Activated naive CD4-positive, alpha-beta T cell treated with anti-CD3 and anti-CD28 coated beads for 36 hours (primary cell): ENCODE data around the gene JHY. TPM values are rescaled to one million over a fixed set of nuclear protein-coding genes. Genes with fewer than 3 reads are reported as not detected.
"Not testable (repeated sequence)": the region's sequence is repeated elsewhere in the genome, so short reads cannot be mapped to it uniquely, and the experiment has no call there.

Experiments used
- CTCF ChIA-PET: fragments of 350-600 bp; sonication (Branson Sonifier 250); formaldehyde crosslinking; loops from one replicate; lab custom pipeline; 2021; ENCODE audit warnings: antibody characterized with exemption; lab: Charles Lee
- DNase-seq: peaks from one replicate; pipeline ENCODE4 v3.0.0-alpha.2; 2020
- H3K27ac Mint-ChIP-seq: one replicate; pipeline ENCODE4 v1.8.0; 2021; ENCODE audit warnings: mild to moderate bottlenecking, mixed read lengths
- H3K27me3 Mint-ChIP-seq: one replicate; pipeline ENCODE4 v1.8.0; 2021; ENCODE audit warnings: low read depth, mixed read lengths
- H3K36me3 Mint-ChIP-seq: one replicate; pipeline ENCODE4 v1.8.0; 2021; ENCODE audit warnings: low read depth, mixed read lengths
- H3K4me1 Mint-ChIP-seq: one replicate; pipeline ENCODE4 v1.8.0; 2021; ENCODE audit warnings: low read depth, mixed read lengths
- H3K4me3 Mint-ChIP-seq: one replicate; pipeline ENCODE4 v1.8.0; 2021; ENCODE audit warnings: mild to moderate bottlenecking, moderate library complexity, mixed read lengths
- H3K9me3 Mint-ChIP-seq: one replicate; pipeline ENCODE4 v1.8.0; 2021; ENCODE audit warnings: mixed read lengths
- intact Hi-C: fragments of 100-400 bp; cut with micrococcal nuclease; formaldehyde crosslinking; loops from one replicate; pipeline ENCODE4 v1.15.1; 2023
- total RNA-seq, 2 experiments: library from RNA; stranded (reverse); gene quantifications; one replicate each; pipeline ENCODE4 v1.2.3, GENCODE V29; 2021

JHY gene
- total RNA-seq, 2 experiments from 2014 or later, result 0.89 to 0.98 TPM

DNA sequence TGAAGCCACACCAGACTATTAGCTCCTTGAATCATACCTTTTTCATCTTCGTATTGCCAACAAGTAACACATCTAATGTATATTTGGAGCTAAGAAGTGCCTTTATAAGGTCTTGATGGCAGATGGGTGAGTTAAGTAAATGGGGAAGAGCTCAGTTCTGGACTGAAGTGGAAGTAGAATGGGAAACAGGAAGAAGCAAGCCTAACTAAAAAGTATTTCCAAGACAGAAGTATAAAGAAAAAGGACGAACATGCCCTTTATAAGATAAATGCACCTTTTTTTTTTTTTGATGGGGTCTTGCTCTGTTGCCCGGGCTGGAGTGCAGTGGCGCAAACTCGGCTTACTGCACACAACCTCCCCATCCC lies 29.8 kb upstream of the JHY start:
- CTCF ChIA-PET, result interaction anchor here (0.6 to 9.2 kb wide), 39 partner anchors 9 to 651 kb away, joined by 3 to 289 read pairs (median 5); partner anchors contain the start of gene CRTAM
- intact Hi-C loops, result loop anchor here (1.0 to 10.0 kb wide), 6 partner anchors 9 to 1388 kb away; no protein-coding TSS in a partner anchor
- no peaks in the 10 kb centered on the region for H3K9me3 Mint-ChIP-seq
- H3K27ac Mint-ChIP-seq, result peak overlapping the region; percentile 82
- no peaks in the 10 kb centered on the region for H3K36me3 Mint-ChIP-seq
- peaks cover 47% of the 10 kb centered on the region for H3K4me1 Mint-ChIP-seq
- H3K27me3 Mint-ChIP-seq, result no peaks in the 10 kb centered on the region
- DNase-seq, result no peak
- H3K4me3 Mint-ChIP-seq, result no peak overlapping the region

DNA sequence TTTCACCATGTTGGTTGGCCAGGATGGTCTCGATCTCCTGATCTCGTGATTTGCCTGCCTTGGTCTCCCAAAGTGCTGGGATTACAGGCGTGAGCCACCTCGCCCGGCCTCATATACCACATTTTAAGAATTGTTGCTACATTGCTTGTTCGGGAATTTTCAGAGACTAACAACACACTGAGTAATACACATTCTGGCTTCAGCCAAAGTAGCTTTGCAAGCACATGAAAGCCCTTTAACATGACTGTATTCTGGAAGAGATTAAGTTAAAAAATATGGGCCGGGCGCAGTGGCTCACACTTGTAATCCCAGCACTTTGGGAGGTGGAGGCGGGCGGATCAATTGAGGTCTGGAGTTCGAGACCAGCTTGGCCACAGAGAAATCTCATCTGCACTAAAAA lies 29.3 kb upstream of the JHY start:
- H3K4me1 Mint-ChIP-seq, result peaks cover 47% of the 10 kb centered on the region
- intact Hi-C loops, result loop anchor here (5.0 to 10.0 kb wide), 3 partner anchors 156 to 1388 kb away; no protein-coding TSS in a partner anchor
- no peak for DNase-seq

DNA sequence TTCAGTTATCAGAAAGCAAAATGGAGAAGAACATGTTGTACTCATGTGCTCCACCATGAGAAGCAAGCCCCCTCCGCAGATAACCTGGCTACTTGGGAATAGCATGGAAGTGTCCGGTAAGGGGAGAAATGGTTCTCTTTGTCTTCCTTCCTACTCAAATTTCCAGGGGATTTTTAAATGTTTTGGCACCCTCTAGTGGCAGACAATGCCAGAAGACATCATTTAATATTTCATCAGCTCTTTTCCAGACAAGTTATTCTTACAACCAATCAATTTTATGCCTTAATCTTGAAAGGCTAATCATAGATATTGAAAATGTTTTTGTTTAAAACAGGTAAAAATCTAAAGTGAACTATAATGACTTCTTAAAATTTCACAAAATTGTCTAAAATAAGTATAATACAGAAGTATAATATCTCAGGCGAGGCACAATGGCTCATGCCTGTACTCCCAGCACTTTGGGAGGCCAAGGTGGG lies 28.6 kb upstream of the JHY start:
- Mint-ChIP-seq H3K36me3 (no peaks in the 10 kb centered on the region), H3K27me3 (no peaks in the 10 kb centered on the region), H3K4me3 (no peak overlapping the region), H3K9me3 (no peaks in the 10 kb centered on the region), H3K27ac (no peak overlapping the region), H3K4me1 (peaks cover 47% of the 10 kb centered on the region)
- intact Hi-C loops, result loop anchor here (1.0 to 10.0 kb wide), 7 partner anchors 40 to 1389 kb away; no protein-coding TSS in a partner anchor
- CTCF ChIA-PET, result interaction anchor here (0.6 to 9.2 kb wide), 36 partner anchors 10 to 273 kb away, joined by 3 to 289 read pairs (median 5); partner anchors contain the start of genes CRTAM and UBASH3B
- DNase-seq, result peak; percentile 74

More for the DNA sequence above, 29.3 kb upstream of the JHY start:
- Mint-ChIP-seq H3K27me3 (no peaks in the 10 kb centered on the region), H3K36me3 (no peaks in the 10 kb centered on the region), H3K4me3 (no peak overlapping the region), H3K27ac (no peak overlapping the region), H3K9me3 (no peaks in the 10 kb centered on the region)
- CTCF ChIA-PET, result interaction anchor here (0.6 to 9.2 kb wide), 42 partner anchors 9 to 652 kb away, joined by 3 to 289 read pairs (median 5); partner anchors contain the start of genes CRTAM and UBASH3B

DNA sequence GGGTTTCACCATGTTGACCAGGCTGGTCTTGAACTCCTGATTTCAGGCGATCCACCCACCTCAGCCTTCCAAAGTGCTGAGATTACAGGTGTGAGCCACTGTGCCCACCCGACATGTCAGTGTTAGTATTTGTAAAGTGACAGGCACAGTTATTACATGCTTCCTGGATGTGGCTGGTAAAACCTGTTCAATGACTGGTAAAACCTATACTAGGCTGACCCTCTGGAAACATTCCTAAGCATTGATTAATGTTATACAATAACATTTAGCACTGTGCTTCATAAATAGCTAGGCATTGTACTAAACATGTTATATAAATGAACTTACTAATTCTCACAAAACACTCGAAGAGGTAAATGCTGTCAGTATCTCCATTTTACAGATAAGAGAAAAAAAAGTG lies 20.9 kb upstream of the JHY start:
- H3K4me1 Mint-ChIP-seq, result peaks cover 4% of the 10 kb centered on the region
- no peak for DNase-seq
- H3K36me3 Mint-ChIP-seq, result no peaks in the 10 kb centered on the region
- intact Hi-C loops, result loop anchor here (2.0 kb wide), 1 partner anchor 21 kb away; the partner anchor contains the start of gene JHY
- H3K9me3 Mint-ChIP-seq, result no peaks in the 10 kb centered on the region
- no peak overlapping the region for H3K27ac Mint-ChIP-seq
- H3K4me3 Mint-ChIP-seq, result no peak overlapping the region
- CTCF ChIA-PET, result interaction anchor here (11.6 kb wide), 1 partner anchor 161 kb away, joined by 193 read pairs; no protein-coding TSS in a partner anchor
- H3K27me3 Mint-ChIP-seq, result no peaks in the 10 kb centered on the region

DNA sequence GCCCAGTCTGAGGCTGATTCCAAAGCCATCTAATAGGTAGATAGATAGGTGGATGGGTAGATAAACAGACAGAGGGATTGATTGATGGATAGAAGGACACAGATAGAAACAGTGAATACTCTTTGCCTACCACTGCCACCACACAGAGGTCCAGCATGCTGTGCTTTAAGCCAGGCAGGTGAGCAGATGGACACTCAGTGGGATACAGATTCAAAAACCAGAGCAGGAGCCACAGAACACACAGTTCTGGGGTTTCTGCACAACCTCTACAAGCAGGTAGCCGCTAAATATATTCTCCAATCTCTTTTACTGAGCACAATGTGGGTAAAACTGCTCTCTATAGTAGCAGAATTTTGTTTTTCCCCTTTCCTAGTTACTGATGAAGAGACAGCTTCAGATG lies 20.5 kb upstream of the JHY start:
- H3K27me3 Mint-ChIP-seq, result no peaks in the 10 kb centered on the region
- CTCF ChIA-PET, result interaction anchor here (1.4 to 11.6 kb wide), 2 partner anchors 161 to 283 kb away, joined by 3 to 193 read pairs; no protein-coding TSS in a partner anchor
- H3K36me3 Mint-ChIP-seq, result no peaks in the 10 kb centered on the region

DNA sequence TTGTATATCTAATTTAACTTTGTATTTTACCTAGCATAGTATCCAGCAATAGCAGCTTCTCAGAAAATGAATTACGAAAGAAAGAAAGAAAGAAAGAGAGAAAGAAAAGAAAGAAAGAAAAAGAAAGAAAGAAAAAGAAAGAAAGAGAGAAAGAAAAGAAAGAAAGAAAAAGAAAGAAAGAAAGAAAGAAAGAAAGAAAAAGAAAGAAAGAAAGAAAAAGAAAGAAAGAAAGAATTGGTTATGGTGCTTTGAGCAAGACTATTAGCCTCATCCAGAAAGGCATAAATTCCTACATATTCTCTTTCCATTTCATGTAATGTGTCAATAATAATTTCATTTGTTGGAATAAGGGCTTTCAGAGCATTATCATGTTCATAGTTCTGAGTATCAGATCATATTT lies 19.4 kb upstream of the JHY start:
- CTCF ChIA-PET, result interaction anchor here (0.7 to 11.6 kb wide), 19 partner anchors 10 to 284 kb away, joined by 3 to 193 read pairs (median 6); no protein-coding TSS in a partner anchor
- H3K27ac Mint-ChIP-seq, H3K4me3 Mint-ChIP-seq, DNase-seq, H3K27me3 Mint-ChIP-seq, H3K4me1 Mint-ChIP-seq, H3K9me3 Mint-ChIP-seq, H3K36me3 Mint-ChIP-seq: not testable (repeated sequence)
- intact Hi-C loops, result loop anchor here (1.0 to 2.0 kb wide), 4 partner anchors 20 to 384 kb away; partner anchors contain the start of gene JHY

More for the DNA sequence above, 20.5 kb upstream of the JHY start:
- Mint-ChIP-seq H3K4me1 (no peaks in the 10 kb centered on the region), H3K4me3 (no peak overlapping the region), H3K9me3 (no peaks in the 10 kb centered on the region), H3K27ac (no peak overlapping the region)
- no peak for DNase-seq
- intact Hi-C loops, result loop anchor here (2.0 kb wide), 1 partner anchor 21 kb away; the partner anchor contains the start of gene JHY

DNA sequence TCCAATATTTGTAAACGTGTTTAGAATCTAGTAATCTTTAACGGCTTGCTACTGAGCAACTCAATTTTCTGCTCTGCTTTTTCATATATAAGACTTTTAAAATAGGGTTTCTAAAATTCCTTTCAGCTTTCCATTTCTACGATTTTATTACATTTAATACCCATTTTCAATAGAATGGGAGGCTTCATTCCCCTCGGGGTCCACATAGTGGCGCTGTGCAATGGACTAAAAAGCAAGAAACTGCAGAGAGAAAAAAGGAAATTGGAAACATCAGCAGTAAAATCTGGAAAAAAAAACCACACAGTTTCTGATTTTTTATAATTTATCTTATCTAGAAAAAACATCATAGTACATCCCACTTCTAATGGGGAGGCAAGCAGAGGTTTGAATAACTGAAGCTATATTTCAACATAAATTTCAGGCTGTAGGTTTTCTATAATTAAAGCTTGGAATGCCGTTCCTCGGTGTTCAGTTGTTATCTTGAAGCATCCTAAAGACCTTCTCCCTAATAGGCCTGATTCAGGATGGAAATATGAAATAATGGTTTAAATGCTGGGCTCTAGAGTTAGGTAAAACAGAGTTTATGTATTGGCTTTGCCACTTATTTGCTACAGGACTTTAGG lies 18.7 kb upstream of the JHY start:
- H3K4me1 Mint-ChIP-seq, result no peaks in the 10 kb centered on the region
- intact Hi-C loops, result loop anchor here (1.0 to 2.0 kb wide), 4 partner anchors 19 to 383 kb away; partner anchors contain the start of gene JHY
- H3K4me3 Mint-ChIP-seq, result no peak overlapping the region
- DNase-seq, result peak; percentile 73
- CTCF ChIA-PET, result interaction anchor here (0.6 to 11.6 kb wide), 28 partner anchors 9 to 303 kb away, joined by 3 to 193 read pairs (median 5); no protein-coding TSS in a partner anchor
- H3K36me3 Mint-ChIP-seq, result no peaks in the 10 kb centered on the region
- no peaks in the 10 kb centered on the region for H3K9me3 Mint-ChIP-seq
- H3K27ac Mint-ChIP-seq, result no peak overlapping the region
- no peaks in the 10 kb centered on the region for H3K27me3 Mint-ChIP-seq

DNA sequence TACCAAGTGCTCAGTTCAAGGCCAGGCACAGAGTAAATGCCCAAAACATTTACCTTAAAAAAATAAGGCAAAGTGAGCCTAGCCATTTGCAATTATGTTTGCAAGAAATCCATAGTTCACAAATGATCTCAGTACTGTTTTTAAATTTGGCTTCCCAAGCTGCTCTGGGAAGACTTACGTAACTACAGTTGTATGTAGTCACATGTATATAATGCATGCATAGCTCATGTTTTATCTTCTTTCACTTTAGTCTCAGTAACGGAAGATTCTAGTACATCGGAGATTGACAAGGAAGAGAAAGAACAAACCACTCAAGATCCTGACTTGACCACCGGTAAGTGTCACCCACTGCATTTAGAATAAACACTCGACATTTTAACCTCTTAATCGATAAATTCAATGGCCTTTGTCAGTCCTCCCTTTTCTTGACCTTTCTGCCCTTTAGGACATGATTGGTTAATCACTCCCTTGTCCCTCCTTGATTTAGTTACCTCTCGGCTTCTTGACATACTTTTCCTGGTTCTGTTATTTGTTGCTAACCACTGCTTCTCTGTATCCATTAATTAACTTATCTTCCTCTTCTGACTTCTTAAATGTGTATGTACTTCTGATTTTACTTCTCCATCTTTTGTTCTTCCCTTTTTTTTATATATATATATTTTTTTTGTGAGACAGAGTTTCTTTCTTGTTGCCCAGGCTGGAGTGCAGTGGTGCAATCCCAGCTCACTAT lies 18.0 kb upstream of the JHY start:
- CTCF ChIA-PET, result interaction anchor here (0.6 to 11.6 kb wide), 23 partner anchors 9 to 302 kb away, joined by 3 to 193 read pairs (median 5); no protein-coding TSS in a partner anchor
- Mint-ChIP-seq H3K4me3 (no peak overlapping the region), H3K9me3 (no peaks in the 10 kb centered on the region), H3K27me3 (no peaks in the 10 kb centered on the region), H3K27ac (no peak overlapping the region), H3K36me3 (no peaks in the 10 kb centered on the region), H3K4me1 (no peaks in the 10 kb centered on the region)
- DNase-seq, result no peak
- intact Hi-C loops, result no loop called here

DNA sequence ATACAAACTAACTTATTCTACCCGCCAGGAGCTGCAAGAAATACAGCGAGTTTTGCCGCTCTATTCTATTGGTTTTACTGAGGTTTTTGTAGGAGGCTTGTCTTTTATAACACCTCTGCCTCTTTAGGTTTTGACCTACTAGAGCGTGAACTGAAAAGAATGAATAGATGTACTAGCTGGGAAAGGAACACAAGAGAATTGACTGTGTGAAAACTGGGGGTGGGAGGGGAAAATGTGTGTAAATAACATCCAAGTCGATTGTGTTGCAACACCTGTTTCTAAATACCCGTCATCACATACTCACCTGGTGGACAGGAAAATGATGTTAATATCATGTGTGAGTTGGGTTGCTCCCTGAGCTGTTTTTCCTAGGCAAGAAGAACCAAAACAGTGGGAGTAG lies 12.9 kb upstream of the JHY start:
- CTCF ChIA-PET, result interaction anchor here (0.7 to 1.0 kb wide), 5 partner anchors 10 to 175 kb away, joined by 3 to 6 read pairs (median 3); no protein-coding TSS in a partner anchor
- DNase-seq, result no peak
- intact Hi-C loops, result no loop called here
- Mint-ChIP-seq H3K36me3 (no peaks in the 10 kb centered on the region), H3K27ac (no peak overlapping the region), H3K27me3 (no peaks in the 10 kb centered on the region), H3K4me1 (no peaks in the 10 kb centered on the region), H3K4me3 (no peak overlapping the region), H3K9me3 (no peaks in the 10 kb centered on the region)

DNA sequence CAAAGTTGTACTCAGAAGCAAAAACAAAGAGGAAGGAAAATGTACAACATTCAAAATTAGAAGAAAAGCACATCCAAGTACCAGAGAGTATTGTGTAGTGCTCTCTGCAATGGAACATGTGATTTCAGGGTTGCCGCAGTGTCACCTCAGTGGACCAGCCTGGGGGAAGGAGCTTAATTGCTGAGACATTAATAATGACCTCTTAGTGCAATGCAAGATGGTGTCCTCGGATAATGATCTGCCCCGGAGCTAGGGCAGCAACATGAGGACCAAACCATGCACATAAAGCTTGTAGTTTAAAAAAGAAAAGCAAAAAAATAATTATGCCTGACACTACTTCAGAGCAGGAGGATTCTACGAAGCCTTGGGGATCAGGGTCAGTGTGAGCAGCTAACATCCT lies 11.3 kb upstream of the JHY start:
- H3K9me3 Mint-ChIP-seq, result no peaks in the 10 kb centered on the region
- CTCF ChIA-PET, result interaction anchor here (0.9 kb wide), 2 partner anchors 18 to 152 kb away, joined by 3 to 5 read pairs; no protein-coding TSS in a partner anchor
- no peak overlapping the region for H3K27ac Mint-ChIP-seq
- no peaks in the 10 kb centered on the region for H3K4me1 Mint-ChIP-seq
- no peak for DNase-seq
- no peaks in the 10 kb centered on the region for H3K36me3 Mint-ChIP-seq
- no peak overlapping the region for H3K4me3 Mint-ChIP-seq
- intact Hi-C loops, result no loop called here
- H3K27me3 Mint-ChIP-seq, result no peaks in the 10 kb centered on the region

DNA sequence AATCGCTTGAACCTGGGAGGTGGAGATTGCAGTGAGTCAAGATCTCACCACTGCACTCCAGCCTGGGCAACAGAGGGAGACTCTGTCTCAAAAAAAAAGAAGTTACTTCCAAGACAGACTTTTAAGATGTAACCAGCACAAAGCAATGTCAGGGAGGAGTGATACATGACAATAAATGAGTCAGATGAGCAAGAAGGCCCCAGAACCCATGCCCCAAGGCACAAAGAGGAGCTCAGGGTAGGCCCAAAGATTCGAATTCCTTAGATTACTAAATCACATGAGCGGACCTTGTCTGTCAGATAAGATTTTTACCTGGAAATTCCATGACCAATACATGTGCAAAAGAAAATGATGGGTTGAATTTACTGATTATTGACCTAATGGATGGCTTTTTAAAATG lies 10.5 kb upstream of the JHY start:
- no peaks in the 10 kb centered on the region for H3K4me1 Mint-ChIP-seq
- no peaks in the 10 kb centered on the region for H3K9me3 Mint-ChIP-seq
- no peak overlapping the region for H3K4me3 Mint-ChIP-seq
- DNase-seq, result no peak
- CTCF ChIA-PET, result interaction anchor here (3.4 kb wide), 1 partner anchor 8 kb away, joined by 12 read pairs; no protein-coding TSS in a partner anchor
- H3K27ac Mint-ChIP-seq, result no peak overlapping the region
- H3K36me3 Mint-ChIP-seq, result no peaks in the 10 kb centered on the region
- H3K27me3 Mint-ChIP-seq, result no peaks in the 10 kb centered on the region
- intact Hi-C loops, result no loop called here
